Measurements from ENCODE around the gene CWC27.
A peak's percentile ranks its signal among the peaks of the same experiment; 100 is the strongest.

Gene CWC27

DNA sequence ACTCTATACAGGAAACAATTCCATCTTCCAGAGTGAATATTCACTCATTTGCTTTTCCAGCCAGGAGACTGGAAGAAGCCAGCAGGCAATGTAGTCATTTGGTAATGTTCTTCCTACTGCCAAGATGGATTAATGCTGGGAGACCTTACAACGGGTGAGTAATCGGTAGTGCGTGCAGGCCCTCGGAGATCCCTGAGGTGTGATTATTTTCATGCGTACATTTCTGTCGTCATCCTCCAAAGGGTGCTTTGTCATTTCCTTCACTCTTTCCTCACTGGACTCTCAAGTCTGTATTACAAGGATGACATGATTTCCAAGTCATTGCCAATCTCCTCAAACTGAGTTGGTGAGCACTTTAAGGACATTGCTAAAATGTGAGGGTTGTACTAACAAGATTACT lies 263.5 kb downstream of the CWC27 start:
- Mint-ChIP-seq H3K9me3 (no peaks in the 10 kb centered on the region), H3K36me3 (no peaks in the 10 kb centered on the region), H3K4me1 (peaks cover 25% of the 10 kb centered on the region), H3K27ac (no peak overlapping the region), H3K27me3 (no peaks in the 10 kb centered on the region), H3K4me3 (no peak overlapping the region)
- ATAC-seq = no peak

DNA sequence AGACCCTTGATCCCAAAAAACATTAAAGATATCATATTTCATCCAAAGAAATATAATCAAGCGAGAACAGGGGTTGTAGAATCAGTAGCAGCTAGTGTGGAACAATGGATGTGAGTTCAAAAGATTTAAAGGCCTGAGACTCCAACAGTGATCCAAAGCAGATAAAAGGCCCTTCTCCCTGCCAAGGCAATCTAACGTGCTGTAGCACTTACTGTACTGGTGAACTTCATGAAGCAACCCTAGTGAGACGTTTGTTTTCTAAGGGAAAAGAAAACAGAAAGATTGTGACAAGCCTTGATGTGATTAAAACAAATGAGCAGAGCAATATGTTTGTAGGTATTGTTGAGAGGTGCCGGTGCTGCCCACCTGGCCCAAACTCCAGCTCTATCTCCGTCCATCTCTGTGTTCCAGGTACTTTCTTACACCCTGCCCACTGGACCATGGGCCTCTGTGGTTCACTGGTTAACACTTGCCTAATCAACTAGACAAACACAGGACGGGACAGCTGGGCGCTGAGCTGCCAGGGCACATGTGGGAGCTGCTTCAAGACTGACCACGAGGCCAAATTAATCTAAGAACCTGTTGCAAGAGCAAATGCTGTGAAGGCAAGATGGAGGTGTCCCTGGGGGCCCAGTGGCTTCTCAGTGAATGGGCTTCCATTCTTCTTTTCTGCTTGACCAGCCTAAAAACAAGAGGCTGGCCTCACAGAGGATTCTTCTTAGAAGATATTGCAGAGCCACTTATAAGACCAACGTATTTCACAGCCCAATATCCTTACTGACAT lies 265.5 kb downstream of the CWC27 start:
- H3K4me1 Mint-ChIP-seq = peaks cover 24% of the 10 kb centered on the region
- no peaks in the 10 kb centered on the region for H3K27me3 Mint-ChIP-seq
- H3K9me3 Mint-ChIP-seq = no peaks in the 10 kb centered on the region
- ATAC-seq = no peak
- H3K36me3 Mint-ChIP-seq = no peaks in the 10 kb centered on the region
- peak overlapping the region; percentile 90 for H3K27ac Mint-ChIP-seq
- peak overlapping the region; percentile 90 for H3K4me3 Mint-ChIP-seq

DNA sequence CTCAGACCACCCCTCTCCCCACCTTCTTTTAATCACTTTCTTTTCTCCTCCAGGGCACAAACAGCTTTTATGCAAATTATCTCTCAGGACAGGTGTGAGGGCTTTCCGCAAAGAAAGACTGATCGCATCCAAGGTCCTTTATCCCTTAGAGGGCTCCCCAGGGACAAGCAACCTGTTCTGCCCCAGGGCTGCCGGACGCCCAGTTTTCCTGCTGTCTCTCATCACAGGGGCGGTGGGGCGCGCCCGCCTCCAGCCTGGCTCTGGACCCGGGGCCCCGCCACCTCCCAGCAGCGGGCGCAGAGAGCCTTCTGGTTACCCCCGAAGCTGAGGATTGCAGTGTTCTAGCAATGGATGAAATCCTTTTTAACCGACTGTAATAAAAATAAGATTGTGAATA lies 266.1 kb downstream of the CWC27 start:
- peak overlapping the region; percentile 90 for H3K4me3 Mint-ChIP-seq
- peak overlapping the region; percentile 90 for H3K27ac Mint-ChIP-seq
- no peaks in the 10 kb centered on the region for H3K9me3 Mint-ChIP-seq
- no peaks in the 10 kb centered on the region for H3K36me3 Mint-ChIP-seq
- H3K4me1 Mint-ChIP-seq = peaks cover 24% of the 10 kb centered on the region
- ATAC-seq = peak; percentile 3
- no peaks in the 10 kb centered on the region for H3K27me3 Mint-ChIP-seq

DNA sequence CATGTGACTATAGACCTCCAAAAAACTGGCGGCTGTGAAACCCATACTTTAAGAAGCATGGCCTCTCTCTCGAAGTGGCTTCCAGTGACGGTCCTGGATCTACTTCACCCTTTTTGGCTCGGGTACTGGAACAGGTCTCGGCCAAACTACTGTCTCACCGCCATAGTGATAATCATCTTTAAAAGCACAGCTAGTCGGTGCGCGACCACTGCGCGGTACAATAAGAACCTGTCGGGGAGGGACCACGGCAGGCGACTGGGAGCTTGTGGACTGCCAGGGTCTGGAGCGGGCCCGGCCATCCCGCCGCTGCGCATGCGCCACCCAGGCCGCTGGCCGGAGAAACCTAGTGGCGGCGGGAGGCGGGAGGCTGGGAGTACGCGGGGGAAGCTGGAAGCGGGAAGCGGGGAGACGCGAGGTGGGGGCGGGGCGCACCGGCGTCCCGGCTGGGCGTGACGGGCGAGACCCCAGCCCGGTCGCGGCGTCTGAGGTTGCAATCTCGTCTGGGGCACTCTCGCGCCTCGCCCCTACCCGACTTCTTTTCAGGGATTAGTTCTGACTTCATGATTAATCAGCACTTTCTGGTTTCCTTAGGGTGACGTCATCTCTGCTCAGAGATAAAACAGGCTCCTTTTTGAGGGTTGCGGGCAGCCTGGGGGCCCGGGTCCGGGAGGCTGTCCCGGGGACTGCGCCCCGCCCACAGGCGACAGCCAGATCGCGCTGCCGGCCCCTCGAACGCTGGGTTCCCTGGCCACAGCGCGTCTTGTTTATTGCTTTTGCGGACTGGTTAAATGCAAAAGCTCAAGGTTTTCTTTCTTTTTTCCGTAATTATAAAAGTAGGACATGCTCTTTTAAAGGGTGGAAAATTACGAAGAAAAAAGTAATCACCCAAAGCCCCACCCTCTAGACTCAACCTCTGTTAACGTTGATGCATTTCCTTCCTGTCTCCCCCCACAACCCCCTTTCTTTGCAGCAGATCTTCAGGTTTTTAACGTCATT lies 266.8 kb downstream of the CWC27 start:
- H3K36me3 Mint-ChIP-seq = no peaks in the 10 kb centered on the region
- ATAC-seq = peak; percentile 89
- H3K27ac Mint-ChIP-seq = peak overlapping the region; percentile 90
- H3K4me1 Mint-ChIP-seq = peaks cover 24% of the 10 kb centered on the region
- H3K4me3 Mint-ChIP-seq = peak overlapping the region; percentile 90
- no peaks in the 10 kb centered on the region for H3K27me3 Mint-ChIP-seq
- no peaks in the 10 kb centered on the region for H3K9me3 Mint-ChIP-seq

DNA sequence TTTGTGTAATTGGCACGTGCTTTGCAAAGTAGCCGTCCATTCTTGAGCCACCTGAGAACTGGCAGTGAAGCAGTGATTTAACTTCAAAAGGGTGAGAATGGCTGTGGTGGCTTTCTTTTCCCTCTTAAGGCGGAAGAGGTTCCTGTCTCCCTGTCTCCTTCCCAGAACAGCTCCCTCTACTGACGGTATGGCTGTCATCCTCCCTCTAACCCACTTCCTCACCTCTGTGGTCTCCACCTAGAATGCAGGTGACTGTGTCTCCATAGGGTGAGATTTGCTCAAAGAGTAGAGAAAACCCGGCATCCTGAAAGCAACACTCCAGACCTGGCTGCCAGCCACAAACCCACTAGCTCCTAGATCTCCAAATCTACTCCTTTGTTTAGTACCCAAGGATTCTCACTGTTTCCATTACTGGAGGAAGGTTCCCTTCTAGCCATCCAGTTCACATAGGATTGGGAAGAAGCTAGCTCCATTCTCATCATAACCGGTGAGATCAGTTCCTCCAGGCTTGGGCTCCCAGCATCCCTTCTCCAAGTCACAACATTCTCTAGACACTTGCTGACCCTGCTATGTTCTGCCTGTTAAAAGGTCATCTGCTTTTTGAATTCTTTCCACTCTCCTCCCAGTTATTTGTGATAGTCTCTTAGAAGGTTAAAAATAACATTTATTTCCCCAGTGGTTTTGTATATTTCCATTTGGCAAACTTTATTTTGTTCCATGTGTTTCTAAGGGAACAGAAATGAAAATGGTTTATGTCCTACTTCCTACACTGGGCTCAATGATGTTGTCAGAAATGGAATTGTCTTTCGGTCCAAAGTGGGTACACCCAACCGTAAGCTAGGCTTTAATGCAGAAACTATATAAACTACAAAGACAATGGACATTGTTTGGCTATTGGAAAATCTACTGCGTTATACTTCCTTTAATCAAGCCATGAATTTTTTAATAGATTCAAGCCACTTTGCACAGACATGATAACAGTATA lies 269.4 kb downstream of the CWC27 start:
- ATAC-seq = no peak
- Mint-ChIP-seq H3K4me3 (no peak overlapping the region), H3K36me3 (no peaks in the 10 kb centered on the region), H3K4me1 (peaks cover 24% of the 10 kb centered on the region), H3K9me3 (no peaks in the 10 kb centered on the region), H3K27me3 (no peaks in the 10 kb centered on the region), H3K27ac (peak overlapping the region; percentile 2)

DNA sequence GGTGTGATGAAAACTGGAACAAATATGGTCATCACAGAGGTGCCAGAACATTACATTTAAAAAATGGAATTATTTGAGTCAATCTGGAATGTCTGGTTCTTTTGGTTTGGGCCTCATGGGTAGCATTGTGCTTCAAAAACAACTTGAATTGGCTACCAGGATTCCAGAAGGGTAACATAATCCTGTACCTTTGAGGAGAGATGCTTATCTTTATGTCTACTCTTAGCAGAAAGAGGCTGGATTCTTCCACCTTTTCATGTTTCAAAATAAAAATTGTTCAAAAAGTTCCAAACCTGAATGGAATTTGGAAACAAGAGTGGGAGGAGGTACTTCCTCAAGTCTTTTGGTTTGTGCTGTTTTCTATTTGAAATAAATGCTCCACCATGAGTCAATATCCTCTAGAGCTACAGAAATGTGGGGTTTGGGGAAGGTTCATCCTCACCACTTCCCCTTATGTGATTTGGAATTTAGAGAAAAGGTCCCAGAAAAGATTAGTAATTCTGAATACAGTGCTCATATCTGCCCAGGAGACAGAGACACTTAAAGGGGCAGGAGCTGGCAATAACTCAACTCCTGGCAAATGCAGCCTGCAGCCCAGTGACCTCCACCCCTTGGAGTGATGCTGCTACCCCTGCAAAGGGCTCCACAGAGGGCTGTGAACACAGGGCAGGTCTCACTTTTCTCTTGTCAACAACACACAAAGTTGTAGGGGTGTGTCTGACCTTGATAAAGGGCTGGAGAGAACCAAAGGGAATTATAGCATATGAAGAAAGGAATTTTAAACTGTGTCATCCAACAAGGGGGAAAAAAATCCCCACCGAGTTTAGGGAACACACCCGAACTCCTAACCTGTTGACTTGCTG lies 272.8 kb downstream of the CWC27 start:
- Mint-ChIP-seq H3K36me3 (no peaks in the 10 kb centered on the region), H3K4me1 (peaks cover 2% of the 10 kb centered on the region), H3K27me3 (no peaks in the 10 kb centered on the region), H3K9me3 (no peaks in the 10 kb centered on the region), H3K4me3 (no peak overlapping the region), H3K27ac (no peak overlapping the region)
- no peak for ATAC-seq

DNA sequence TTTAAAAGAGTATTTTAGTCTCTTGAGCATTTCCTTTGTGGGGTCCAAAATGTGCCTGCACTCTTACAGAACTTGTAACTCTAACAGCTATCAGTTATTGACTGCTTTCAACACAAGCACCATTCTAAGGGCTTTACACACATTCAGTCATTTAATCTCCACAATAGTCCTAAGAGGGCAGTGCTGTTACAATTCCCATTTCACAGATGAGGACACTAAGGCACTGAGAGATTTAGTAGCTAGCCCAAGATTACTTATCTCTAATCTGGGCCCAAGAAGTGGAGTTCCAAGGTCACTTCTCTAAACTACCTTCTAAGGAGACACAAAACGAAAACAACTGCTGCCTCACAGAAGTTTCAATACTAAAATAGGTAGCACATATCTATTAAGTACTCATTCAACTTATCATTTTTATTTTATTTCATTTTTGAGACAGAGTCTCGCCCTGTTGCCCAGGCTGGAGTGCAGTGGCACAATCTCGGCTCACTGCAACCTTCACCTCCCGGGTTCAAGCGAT lies 275.2 kb downstream of the CWC27 start:
- H3K4me3 Mint-ChIP-seq = no peak overlapping the region
- H3K27ac Mint-ChIP-seq = no peak overlapping the region
- H3K27me3 Mint-ChIP-seq = no peaks in the 10 kb centered on the region
- no peaks in the 10 kb centered on the region for H3K9me3 Mint-ChIP-seq
- ATAC-seq = no peak
- no peaks in the 10 kb centered on the region for H3K36me3 Mint-ChIP-seq
- H3K4me1 Mint-ChIP-seq = no peaks in the 10 kb centered on the region

DNA sequence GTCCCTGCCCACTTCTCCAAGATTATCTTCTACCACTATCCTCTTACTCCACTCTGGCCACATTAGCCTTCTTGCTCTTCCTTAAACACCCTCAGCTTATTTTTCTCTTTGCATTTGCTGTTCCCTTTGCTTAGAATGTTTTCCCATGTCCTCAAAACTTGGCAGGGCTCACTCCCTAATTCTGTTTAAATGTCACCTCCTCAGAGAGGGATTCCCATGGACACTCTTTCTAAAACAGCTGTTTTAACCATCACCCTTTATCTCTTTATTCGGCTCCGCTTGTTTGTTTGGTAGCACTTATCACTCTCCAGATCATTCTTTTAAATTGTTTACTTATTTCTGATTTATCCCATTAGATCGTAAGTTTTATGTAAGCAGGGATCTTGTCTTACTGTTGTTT lies 278.5 kb downstream of the CWC27 start:
- Mint-ChIP-seq H3K9me3 (no peaks in the 10 kb centered on the region), H3K27me3 (no peaks in the 10 kb centered on the region), H3K4me1 (no peaks in the 10 kb centered on the region), H3K4me3 (no peak overlapping the region), H3K27ac (no peak overlapping the region), H3K36me3 (no peaks in the 10 kb centered on the region)
- ATAC-seq = no peak

DNA sequence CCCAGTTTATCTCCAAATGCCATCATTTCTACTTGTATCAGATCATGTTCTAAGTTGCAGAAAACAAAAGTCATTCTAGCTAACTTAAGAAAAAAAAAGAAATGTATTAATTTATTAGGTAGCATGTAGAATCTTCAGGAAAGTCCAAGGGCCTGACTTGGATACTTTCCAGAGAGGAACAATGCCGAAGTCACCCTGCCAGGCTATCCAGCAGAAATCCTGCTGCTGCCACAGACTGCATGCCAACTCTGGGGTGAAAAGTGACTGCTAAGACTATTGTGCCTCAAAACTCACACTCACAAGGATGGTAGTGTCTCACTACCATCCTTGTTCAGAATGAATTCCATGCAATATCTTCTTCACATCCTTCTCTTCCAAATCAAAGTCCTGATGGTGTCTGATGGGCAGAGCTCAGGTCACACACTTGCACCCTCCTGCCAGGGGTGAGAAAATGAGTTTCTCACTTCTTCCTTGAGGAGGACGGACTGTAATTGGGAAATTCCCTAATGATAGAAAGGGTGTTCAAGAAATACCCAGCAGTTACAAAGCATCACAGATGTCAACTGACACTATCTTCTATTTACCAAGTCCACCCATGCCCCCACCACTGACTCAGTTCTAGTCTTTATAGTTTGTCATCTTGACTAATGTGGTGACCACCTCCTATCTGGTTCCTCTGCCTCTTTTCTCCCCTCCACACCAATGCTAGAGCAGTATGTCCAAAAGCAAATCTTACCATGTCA lies 279.4 kb downstream of the CWC27 start:
- Mint-ChIP-seq H3K9me3 (no peaks in the 10 kb centered on the region), H3K27ac (no peak overlapping the region), H3K4me3 (no peak overlapping the region), H3K36me3 (no peaks in the 10 kb centered on the region), H3K27me3 (no peaks in the 10 kb centered on the region), H3K4me1 (no peaks in the 10 kb centered on the region)
- peak; percentile 88 for ATAC-seq

DNA sequence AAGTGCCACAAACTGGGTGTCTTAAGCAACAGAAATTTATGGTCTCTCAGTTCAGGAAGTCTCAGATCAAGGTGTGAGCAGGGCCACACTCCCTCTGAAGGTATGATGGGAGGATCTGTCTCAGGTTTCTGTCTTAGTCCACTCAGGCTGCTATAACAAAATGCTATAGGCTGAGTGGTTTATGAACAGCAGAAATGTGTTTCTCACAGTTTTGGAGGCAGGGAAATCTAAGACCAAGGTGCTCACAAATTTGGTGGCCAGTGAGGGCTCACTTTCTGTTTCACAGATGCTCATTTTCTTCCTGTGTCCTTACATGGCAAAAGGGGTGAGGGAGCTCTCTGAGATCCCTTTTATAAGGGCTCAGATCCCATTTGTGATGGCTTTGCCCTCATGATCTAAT lies 281.4 kb downstream of the CWC27 start:
- no peak for ATAC-seq
- H3K4me1 Mint-ChIP-seq = no peaks in the 10 kb centered on the region

DNA sequence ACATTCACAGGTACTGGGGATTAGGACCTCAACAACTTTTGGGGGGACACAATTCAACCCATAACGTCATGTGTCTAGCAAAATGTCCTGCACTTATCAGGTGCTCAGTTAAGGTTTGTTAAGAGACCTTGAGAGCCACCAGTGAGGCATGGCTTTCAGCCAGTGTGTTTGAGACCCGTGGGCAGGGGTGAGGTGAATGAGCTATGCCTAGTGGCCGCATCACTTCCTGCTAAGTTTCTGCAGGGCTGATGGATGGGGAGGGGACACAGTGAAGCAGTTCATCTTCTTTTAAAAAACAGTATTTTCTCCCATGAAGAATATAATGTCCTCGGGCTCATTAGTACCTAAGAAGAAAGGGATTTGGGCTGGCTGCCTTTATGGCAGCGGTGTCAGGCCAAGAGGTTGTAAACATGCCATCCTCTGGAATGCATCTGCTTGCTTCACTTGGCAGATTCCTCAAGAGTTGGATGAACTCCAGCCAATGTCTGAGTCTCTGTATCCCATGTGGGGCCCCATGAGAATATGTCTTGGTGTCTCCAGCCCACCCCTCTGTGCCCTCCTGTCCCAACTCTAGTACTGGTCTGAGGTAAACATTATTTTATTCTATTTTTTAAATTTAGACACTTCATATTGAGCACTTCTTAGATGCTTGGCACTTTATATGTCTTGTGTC lies 282.2 kb downstream of the CWC27 start:
- no peak overlapping the region for H3K27ac Mint-ChIP-seq
- peaks cover 3% of the 10 kb centered on the region for H3K9me3 Mint-ChIP-seq
- ATAC-seq = no peak
- no peaks in the 10 kb centered on the region for H3K4me1 Mint-ChIP-seq
- no peak overlapping the region for H3K4me3 Mint-ChIP-seq
- H3K27me3 Mint-ChIP-seq = no peaks in the 10 kb centered on the region
- H3K36me3 Mint-ChIP-seq = no peaks in the 10 kb centered on the region

More for the DNA sequence above, 281.4 kb downstream of the CWC27 start:
- Mint-ChIP-seq H3K36me3 (no peaks in the 10 kb centered on the region), H3K4me3 (no peak overlapping the region), H3K27ac (no peak overlapping the region), H3K27me3 (no peaks in the 10 kb centered on the region), H3K9me3 (no peaks in the 10 kb centered on the region)

DNA sequence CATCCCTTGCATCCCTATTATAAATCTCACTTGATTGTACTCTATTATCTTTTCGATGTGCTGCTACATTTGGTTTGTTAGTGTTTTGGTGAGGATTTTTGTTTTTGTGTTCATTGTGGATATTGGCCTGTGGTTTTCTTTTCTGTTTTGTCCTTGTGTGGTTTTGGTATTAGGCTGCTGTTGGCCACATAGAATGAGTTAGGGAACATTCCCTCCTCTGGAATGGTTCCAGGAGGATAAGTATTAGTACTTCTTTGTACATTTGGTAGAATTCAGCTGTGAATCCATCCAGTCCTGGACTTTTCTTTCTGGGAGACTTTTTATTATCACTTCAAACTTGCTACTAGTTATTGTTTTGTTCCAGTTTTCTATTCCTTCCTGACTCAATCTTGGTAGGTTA lies 287.2 kb downstream of the CWC27 start:
- ATAC-seq = no peak
- peaks cover 9% of the 10 kb centered on the region for H3K9me3 Mint-ChIP-seq
- no peaks in the 10 kb centered on the region for H3K27me3 Mint-ChIP-seq
- no peak overlapping the region for H3K27ac Mint-ChIP-seq
- H3K4me3 Mint-ChIP-seq = no peak overlapping the region
- peaks cover 21% of the 10 kb centered on the region for H3K4me1 Mint-ChIP-seq
- peaks cover 10% of the 10 kb centered on the region for H3K36me3 Mint-ChIP-seq

Measured in stimulated activated memory B cell treated with anti-CD40 and anti-IgM and Interleukin-4, amounts not matched to agents 10 μg/mL and 1 μg/mL and 100 μg/mL, for 72 hours (primary cell).